Right lobe of liver (tissue), 4 donors: ENCODE results near the gene DLG4.

ENCODE experiments used
- POLR2A ChIP-seq: fragments of 450-650 bp; IDR thresholded peaks from one replicate; pipeline ENCODE4 v1.6.1; 2017; ENCODE audit warnings: antibody characterized with exemption, mild to moderate bottlenecking
- TF ChIP-seq, protein P1 (sequence below), 4 donors: fragments of 200-600 bp in 3 of 4; fragments of 450-650 bp in 1 of 4; IDR thresholded peaks; one replicate each; pipeline versions ENCODE4 v1.5.1 to v1.8.0; 2016 to 2022; ENCODE audit warnings: antibody characterized with exemption in 4 of 4, mild to moderate bottlenecking in 2 of 4
- donor health status: DM: no; HTN: no; CAD: no.
- donor health status: DM: no; HTN: no; CAD: no.
- donor health status: DM: no; HTN: yes; CAD: no.

DNA sequence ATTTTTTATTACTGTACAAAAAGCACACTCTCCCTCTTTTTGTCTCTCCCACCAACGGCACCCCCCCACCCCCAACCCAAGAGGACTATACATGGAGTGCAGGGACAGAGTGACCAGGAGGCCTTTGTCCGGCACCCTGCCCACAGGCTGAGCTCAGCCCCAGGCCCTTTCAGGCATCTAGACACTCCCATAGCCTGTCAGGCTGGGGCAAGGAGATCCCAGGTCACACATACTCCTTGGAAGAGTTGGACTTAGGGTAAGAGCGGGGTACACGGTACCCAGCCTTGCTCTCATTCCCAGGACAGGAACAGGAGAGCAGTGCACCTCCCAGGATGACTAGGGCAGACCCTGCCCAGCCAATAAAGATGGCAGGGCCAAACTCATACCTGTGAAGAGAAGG lies 40.5 kb upstream of the DLG4 start:
- TF ChIP-seq, protein P1, sequence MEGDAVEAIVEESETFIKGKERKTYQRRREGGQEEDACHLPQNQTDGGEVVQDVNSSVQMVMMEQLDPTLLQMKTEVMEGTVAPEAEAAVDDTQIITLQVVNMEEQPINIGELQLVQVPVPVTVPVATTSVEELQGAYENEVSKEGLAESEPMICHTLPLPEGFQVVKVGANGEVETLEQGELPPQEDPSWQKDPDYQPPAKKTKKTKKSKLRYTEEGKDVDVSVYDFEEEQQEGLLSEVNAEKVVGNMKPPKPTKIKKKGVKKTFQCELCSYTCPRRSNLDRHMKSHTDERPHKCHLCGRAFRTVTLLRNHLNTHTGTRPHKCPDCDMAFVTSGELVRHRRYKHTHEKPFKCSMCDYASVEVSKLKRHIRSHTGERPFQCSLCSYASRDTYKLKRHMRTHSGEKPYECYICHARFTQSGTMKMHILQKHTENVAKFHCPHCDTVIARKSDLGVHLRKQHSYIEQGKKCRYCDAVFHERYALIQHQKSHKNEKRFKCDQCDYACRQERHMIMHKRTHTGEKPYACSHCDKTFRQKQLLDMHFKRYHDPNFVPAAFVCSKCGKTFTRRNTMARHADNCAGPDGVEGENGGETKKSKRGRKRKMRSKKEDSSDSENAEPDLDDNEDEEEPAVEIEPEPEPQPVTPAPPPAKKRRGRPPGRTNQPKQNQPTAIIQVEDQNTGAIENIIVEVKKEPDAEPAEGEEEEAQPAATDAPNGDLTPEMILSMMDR (IDR thresholded peaks at IDR 0.05): no peak
- TF ChIP-seq POLR2A: no peak
